NCI-H187 treated with DMSO at 0.1 percent for 48 hours (cell line): ENCODE results near the gene CAPS.
A peak's percentile ranks its signal among the peaks of the same experiment; 100 is the strongest.

ENCODE experiments used
- DNase-seq: peaks from one replicate; lab custom pipeline; 2025; lab: John Stamatoyannopoulos, UW

Gene CAPS

GRCh38 chr19:5891938-5892771 is 21.9 kb upstream of the CAPS start:
- DNase-seq = no peak

DNA sequence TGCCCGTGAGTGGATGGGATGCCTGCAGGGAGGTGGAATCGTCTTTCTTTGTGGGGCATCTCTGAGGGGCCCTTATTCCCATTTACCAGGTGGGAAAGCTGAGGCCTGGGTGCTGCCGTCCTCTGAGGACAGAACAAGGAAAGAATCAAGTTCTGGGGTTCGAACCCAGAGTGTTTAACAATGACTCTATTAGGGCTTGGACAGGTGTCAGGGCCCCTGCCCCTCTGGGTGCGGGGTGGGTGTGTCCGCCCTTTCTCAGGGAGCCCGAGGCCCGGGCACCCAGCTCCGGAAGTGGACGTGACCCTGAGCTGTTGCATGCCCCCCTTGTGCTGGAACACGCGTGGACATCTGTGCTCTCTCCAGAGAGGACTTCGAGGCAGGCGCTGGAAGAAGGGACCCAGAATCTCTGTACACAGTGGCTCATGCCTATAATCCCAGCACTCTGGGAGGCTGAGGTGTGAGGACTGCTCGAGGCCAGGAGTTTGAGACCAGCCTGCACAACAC is 21.2 kb upstream of the CAPS start:
- DNase-seq = no peak

DNA sequence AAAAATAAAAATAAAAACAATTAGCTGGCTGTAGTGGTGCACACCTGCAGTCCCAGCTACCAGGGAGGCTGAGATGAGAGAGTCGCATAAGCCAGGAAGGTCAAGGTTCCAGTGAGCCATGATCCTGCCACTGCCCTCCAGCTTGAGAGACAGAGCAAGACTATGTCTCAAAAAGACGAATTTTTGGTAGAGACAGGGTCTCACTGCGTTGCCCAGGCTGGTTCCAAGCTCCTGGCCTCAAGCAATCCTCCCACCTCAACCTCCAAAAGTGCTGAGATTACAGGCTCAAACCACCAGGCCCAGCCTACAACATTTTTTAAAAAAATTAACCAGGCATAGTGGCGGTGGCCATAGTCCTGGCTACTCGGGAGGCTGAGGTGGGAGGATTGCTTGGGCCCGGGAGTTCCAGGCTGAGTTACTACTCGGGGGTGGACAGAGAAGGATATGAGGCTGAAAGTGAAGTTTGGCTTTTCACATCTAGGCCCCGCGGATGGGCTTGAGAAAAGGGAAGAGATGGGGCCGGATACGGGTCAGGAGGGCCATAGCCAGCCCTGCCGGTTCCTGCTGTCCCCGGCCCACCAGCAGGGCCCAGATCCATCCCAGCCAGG is 20.7 kb upstream of the CAPS start:
- no peak for DNase-seq

DNA sequence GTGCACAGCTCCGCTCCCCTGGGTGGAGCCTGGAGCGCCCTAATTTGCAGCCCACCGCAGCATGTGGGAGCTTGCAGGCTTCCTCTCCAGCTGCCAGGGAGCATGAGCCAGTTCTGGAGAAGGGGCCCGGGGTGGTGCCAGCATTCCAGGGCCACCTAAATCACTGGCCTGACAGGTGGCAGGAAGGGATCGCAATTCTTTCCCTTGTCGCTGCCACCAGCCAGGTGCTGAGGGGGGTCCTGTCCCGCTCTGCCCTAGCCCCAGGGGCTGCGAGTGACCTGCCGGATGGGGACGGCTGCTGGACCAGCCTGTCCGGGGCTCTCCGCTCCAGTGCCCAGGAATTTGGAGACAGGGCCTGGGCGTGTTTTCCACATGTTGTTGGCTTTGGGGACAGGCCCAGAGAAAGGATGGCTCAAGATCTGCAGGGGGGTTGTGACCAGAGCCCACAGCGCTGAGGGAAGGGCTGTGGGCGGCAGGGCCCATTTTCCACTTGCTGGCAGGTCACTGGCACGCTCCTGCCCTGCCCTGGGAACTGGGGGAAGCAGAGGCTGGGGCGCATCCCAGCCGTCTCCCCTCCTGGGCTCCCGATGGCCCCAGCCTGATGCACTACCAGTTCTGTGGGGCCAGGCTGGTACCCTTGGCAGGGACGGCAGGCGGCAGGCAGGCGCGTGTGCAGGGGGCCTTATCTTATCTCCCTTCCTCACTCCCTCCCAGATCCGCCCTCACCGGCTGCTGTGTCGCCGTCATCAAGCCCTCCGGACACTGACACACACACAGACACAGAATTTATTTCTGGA is 19.9 kb upstream of the CAPS start:
- DNase-seq = no peak

DNA sequence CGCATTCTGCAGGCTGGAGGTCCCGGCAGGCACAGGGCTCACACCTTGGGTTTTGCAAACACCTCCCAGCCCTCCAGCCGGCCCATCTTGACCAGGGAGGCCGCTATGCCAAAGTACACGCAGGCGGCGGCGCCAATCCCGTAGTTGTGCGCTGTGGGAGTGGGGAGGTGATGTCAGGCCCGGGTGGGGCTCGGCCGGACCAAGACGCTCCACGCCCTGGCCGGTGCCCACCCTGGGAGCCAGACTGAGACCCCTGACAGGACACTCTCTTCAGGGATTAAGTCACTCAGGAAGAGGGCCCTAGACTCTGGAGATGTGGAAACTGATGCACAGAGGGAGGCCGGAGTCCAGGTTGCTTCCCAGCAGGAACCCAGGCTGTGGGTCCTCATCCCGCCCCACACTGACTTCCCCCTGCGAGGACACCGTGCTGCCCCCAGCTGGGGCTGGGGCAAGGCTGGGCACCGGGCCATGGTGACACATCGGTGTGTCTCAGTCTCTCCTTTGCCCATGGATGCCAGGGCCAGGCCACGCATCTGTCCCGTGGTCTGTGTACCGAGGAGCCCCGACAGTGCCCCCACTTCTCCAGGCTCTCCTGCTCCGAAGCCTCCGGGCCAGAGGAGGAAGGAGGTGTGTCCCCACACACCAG is 19.2 kb upstream of the CAPS start:
- DNase-seq = no peak

DNA sequence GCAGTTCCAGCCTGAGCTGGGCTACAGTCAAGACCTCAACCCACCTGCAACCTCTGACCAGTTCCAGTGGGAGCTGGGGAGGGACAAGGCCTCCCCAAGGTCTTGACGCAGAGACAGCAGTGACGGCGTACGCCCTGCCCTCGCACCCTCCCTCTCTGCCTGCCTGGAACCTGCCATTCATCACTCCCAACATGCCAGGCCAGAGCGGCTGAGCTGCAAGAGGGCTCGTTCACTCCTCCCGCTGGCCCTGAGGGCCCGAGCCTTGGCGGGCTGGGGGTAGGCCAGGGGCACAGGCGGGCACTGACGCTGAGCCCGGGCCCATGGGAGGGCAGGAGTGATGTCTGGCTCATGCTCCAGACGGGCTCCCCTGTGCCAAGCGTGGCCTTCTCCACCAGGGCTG is 18.6 kb upstream of the CAPS start:
- DNase-seq = no peak

- DNase-seq = no peak
Measured at GRCh38 chr19:5895890-5896289, 18.2 kb upstream of the CAPS start.

DNA sequence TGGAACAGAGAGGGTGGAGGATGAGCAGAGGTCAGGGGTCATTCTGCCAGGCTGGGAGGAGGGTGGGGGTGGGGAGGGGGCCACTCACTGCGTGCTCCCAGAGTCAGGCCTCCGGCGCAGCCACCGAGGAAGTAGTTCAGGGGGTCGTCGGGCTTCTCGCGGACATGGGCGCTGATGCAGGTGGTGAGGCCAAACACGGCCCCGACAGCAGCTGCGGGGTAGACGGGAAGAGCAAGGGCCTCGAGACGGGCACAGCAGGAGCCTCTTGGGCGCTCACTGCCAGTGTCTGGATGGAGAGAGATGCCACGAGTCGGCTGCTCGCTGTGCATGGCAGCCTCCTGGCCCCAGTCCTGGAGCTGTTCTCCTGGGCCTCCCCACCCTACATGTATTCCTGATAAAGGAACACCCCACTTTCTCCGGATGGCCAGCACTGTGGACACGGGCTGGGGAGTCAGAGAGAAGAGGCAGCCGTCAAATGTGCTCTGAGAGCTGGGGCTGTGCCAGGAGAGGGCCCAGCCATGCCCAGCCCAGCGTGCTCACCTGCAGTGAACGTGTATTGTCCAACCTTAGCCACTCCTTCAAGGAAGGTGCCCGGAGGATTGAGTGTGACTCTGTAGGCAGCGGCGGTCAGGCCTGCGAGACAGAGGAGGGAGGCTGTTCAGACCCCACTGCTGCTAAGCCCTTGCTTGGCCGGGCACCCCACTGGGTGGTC is 17.5 kb upstream of the CAPS start:
- DNase-seq = no peak

DNA sequence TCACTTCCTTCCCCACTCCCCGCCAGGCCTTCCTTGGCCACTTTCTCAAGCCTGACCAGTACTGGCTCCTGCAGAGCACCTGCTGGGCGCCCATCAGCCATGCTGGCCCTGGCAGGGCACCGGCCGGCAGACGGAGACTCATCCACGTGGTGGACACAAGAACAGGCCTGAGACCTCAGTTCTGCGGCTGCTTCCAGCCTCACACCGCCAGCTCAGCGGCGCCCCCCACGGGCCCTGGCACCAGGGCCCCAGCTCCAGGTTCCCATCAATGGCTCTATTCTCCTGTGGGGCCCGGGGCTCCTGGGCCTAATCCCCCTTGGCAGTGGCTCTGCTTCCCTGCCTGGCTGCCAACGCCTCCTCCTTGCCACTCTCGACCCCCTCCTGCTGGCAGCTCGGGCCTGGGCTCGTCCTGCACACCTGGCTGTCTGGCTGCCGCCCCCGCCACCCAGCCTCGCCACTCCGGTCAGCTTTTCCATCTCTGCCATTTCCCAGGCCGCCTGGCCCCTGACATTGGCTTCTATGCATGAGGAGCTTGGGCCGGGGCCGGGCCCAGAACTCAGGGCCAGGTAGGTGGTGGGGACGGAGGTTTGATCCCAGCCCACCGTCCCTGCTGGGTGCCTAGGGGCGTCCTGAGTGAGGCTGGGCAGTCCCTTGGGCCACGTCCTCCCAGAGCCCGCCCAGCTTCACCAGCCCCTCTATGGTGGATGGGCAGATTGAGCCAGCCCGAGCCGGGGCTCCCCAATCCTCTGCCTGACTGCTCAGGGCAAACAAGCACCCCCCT is 16.7 kb upstream of the CAPS start:
- no peak for DNase-seq

DNA sequence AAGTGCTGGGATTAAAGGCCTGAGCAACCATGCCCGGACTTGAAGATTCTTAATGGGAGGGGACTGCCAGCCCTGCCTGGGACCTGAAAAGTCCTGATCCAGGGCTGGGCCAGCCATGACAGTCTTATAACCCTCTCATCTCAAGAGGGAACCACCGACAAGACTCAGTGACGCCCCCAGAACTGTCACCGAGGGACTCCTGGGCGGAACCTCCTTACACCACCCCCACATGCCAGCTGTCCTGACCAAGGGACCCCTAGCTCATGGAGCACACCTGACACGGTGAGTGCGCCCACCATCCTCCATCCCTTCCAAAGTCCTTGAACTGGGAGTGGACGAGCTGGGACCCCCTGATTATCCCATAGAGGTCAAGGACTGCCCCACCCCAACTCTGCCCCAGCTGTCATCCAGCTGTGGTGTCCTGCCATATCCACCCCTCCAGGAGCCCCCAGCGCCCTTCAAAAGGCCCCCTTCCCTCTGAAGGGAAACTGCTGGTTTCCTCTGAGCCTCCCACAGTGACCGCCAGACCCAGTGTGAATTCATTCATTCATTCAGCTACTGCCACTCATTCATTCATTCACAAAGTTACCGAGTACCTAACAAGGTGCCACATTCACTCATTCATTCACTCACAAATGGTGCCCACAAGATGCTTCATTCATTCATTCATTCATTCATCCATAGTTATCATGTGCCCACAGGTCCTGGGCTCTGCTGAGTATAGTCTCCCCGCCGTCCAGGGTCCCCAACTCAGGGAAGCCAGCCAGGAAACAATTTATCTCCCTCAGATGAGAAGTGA is 14.1 kb upstream of the CAPS start:
- no peak for DNase-seq

DNA sequence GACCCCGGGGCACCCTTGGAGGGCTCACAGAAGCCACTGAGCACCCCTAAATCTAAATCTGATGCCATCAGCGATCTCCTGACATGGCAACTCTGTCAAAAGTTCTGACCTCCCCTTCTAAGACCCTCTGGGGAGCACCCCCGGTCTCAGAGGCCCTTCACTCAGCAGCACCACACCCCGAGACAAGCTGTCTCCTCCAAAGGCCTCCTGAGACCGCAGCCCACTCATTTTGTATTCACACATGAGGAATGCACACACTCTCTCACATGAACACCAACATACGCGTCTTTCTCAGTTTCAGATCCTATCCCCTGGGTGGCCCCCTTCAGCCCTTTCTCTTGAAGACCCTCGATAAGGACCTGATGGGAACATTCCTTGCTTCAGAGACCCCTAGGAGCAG is 13.1 kb upstream of the CAPS start:
- no peak for DNase-seq

DNA sequence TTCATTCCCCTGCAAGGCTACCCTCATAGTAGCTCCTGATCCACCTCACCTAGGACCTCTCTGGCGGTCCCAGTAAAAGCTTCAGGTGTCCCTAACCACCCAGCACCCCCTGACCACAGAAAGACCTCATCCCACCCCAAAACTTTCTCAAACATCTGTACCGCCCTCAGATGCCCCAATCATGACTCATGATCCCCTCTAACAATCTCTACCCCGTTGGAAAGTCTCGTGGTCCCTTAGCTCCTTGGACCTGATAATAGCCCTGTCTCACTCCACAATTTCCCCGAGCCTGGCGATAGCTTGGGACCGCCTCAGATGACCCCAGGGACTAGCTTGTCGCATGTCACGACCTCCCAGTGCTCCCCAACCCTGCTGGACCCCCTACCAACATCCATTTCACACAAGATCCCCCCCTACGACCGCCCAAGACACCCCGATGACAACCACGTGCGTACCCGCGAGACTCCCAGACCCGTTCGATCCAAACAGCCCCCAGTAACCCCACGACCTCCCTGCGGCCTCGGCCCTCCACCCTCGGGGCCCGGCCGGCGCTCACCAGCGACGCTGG is 10.9 kb upstream of the CAPS start:
- no peak for DNase-seq

GRCh38 chr19:5903624-5904351 is 10.3 kb upstream of the CAPS start, which contains the start of gene NDUFA11:
TSS of gene NDUFA11 (minus strand) at chr19:5903790. CDS start at chr19:5903708, 82 bp downstream.
- peak; percentile 51 for DNase-seq

DNA sequence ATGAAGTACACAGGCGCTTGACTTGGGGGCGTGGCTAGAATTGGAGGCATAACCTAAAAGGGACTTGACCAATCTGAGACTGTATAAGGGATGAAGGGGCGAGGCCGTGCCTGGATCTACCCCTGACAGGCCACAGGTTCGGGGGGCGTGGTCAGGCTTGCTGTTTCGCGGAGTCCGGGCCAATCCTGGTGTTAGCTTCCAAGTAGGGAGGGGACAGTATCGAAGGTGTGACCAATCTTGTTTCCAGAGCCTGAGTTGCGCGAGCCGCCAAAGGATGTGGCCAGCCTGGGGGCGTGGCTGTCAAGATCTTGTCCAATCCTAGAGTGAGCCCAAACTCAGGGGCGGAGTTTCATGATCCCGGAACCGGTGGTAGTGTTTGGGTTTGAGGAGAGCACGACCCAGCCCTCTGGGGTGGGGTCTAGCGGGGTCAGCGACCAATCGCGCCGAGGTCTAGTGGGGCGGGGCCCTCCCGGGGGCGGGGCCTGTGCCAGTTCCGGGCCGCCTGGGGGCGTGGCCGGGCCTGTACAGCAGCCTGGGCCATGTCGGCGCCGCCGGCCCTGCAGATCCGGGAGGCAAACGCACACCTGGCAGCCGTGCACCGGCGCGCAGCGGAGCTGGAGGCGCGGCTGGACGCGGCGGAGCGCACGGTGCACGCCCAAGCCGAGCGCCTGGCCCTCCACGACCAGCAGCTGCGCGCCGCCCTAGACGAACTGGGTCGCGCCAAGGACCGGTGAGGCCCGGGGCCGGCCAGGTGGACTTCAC is 9.5 kb upstream of the CAPS start, which contains the start of gene VMAC:
Gene VMAC (plus strand): TSS at position 521 of the 762 bp plus-strand sequence. CDS start 19 bp downstream, at position 540.
- DNase-seq = peak; percentile 89

GRCh38 chr19:5905114-5905778 is 8.8 kb upstream of the CAPS start:
- DNase-seq = no peak

GRCh38 chr19:5907241-5907640 is 6.8 kb upstream of the CAPS start:
- DNase-seq = no peak

DNA sequence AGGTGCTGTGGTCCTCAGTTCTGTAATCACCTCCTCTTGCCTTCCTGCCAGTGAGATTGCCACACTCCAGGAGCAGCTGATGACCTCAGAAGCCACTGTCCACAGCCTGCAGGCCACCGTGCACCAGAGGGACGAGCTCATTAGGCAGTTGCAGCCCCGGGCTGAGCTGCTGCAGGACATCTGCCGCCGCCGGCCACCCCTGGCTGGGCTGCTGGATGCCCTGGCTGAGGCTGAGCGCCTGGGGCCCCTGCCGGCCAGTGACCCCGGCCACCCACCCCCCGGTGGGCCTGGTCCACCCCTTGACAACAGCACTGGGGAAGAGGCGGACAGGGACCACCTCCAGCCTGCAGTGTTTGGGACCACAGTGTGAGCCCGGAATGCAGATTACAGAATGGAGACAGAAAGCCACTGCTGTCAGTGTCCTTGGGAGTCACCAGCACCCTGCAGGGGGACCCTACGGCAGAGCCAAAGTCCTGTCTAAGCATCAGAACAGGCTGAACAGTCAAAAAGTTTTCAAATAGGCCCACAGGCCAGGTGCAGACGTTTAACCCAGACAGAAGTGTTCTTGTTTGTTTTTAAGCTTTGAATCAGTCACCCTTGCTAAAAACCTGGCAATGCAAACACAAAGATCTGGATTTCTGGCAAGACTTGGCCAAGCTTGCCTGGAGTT is 5.1 kb upstream of the CAPS start:
- no peak for DNase-seq
